H1 (cell line): Measurements from ENCODE around the gene WWP2.

ENCODE experiments used
- BCL11A ChIP-seq, 2 experiments: IDR thresholded peaks; one replicate each; pipeline ENCODE4 v1.6.1; 2011; ENCODE audit warnings: low read depth in 2 of 2, low read length in 2 of 2, mild to moderate bottlenecking in 2 of 2
- CHD2 ChIP-seq: IDR thresholded peaks from 2 replicates; pipeline ENCODE4 v1.6.1; 2012; ENCODE audit warnings: low read length, improper control_type of control experiment
- SIN3A ChIP-seq, 2 experiments: IDR thresholded peaks in 1 of 2; conservative IDR thresholded peaks in 1 of 2; 2 replicates each; pipeline ENCODE4 v1.6.1; 2011 to 2012; ENCODE audit warnings: low read length in 2 of 2, improper control_type of control experiment in 1 of 2, low read depth in 1 of 2, mild to moderate bottlenecking in 1 of 2
- SIX5 ChIP-seq: IDR thresholded peaks from 2 replicates; pipeline ENCODE4 v1.6.1; 2011; ENCODE audit warnings: mild to moderate bottlenecking, low read depth, low read length

DNA sequence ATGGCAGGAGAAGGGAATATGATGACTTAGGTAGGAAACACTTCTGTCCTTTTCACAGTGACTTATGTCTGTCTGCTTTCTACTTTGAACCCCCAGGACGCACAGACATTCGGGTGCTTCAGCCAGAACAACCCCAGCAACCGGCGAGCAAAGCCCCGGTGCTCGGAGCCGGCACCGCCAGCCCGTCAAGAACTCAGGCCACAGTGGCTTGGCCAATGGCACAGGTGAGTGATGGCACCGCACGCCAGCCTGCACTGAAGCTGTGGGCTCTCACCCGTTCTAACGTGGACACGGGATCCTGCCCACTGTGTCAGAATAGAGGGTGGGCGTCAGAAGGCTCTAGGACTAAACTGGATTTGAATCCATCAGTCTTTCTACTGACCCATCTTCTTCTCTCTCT lies 109.6 kb downstream of the WWP2 start:
- TF ChIP-seq BCL11A (IDR thresholded peaks at IDR 0.05; ENCODE audit: low read depth in 2 of 2, low read length in 2 of 2) = no peak
- TF ChIP-seq SIN3A (conservative IDR thresholded peaks at IDR 0.05 in 1 of 2, IDR thresholded peaks at IDR 0.05 in 1 of 2; ENCODE audit: low read depth in 1 of 2, low read length in 2 of 2) = no peak
- no peak for TF ChIP-seq SIX5
- TF ChIP-seq CHD2 = no peak
